T-helper 2 cell treated with Interferon-gamma antibody and Interleukin-4, amounts not matched to agents 5 μg/mL and 100 μg/mL, for 36 hours (primary cell): ENCODE measurements around the gene RRAGD.

Source experiments
- DNase-seq: peaks from one replicate; pipeline ENCODE4 v3.0.0; 2021; ENCODE audit warnings: low spot score
- H3K27ac Mint-ChIP-seq: one replicate; pipeline ENCODE4 v1.8.0; 2021; ENCODE audit warnings: mild to moderate bottlenecking, mixed read lengths
- H3K27me3 Mint-ChIP-seq: one replicate; pipeline ENCODE4 v1.8.0; 2021; ENCODE audit warnings: low read depth, mixed read lengths
- H3K36me3 Mint-ChIP-seq: one replicate; pipeline ENCODE4 v1.8.0; 2021; ENCODE audit warnings: low read depth, mixed read lengths
- H3K4me1 Mint-ChIP-seq: one replicate; pipeline ENCODE4 v1.8.0; 2021; ENCODE audit warnings: low read depth, mixed read lengths
- H3K4me3 Mint-ChIP-seq: one replicate; pipeline ENCODE4 v1.8.0; 2022; ENCODE audit warnings: mild to moderate bottlenecking, moderate library complexity, mixed read lengths
- H3K9me3 Mint-ChIP-seq: one replicate; pipeline ENCODE4 v1.8.0; 2021; ENCODE audit warnings: mixed read lengths

Gene RRAGD

DNA sequence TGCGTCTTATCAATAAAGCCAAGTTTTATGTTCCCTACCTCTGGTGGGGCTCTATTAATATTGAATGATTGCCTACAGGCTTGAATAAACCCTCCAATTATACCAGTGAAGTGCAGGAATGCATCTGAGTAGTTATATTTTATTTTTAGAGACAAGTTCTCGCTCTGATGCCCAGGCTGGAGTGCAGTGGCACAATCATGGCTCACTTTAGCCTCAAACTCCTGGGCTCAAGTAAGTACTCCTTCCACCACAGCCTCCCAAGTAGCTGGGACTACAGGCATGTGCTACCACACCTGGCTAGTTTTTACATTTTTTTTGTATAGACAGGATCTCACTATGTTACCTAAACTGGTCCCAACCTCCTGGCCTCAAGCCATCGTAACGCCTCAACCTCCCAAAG, 33.4 kb downstream of the RRAGD start:
- H3K36me3 Mint-ChIP-seq: peaks cover 2% of the 10 kb centered on the region
- DNase-seq: no peak
- no peak overlapping the region for H3K27ac Mint-ChIP-seq
- no peak overlapping the region for H3K4me3 Mint-ChIP-seq
- peaks cover 24% of the 10 kb centered on the region for H3K4me1 Mint-ChIP-seq
- no peaks in the 10 kb centered on the region for H3K9me3 Mint-ChIP-seq
- no peaks in the 10 kb centered on the region for H3K27me3 Mint-ChIP-seq

DNA sequence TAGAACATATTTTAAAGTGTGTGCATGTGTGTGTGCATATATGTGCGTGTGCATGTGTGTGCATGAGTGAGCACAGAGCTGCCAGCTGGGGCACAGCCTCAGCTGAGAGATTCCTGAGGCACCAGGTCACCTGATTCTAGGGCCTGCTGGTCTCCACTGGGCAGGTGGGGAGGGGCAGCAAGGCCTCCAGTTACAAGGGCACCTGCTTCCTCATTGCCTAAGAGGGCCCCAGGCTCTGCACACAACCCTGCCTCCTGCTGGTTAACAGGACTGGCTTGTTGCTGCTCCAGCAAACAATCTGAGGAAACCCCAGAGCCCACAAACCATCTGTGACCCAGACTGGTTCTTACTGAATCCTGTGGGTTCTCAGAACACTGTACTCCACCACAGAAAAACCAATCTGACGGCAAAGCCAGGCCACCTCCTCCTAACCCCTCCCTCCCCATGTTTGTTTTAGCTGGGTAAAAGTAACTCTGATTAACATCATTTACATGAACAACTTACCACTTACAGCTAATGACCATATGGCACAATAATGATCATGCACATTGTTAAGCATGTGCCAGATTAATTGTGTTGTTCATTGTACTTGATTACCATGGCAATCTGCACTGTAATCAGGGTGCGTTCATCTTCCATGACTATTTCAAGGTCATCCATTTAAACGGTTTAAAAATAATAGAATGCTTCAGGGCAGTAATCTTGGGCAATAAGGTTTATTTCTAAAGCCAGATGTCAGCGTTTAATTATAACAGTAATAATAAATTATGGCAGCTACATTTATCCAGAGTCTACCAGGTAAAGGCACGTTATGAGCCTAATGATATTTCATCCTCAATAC, 36.4 kb downstream of the RRAGD start:
- DNase-seq: peak; percentile 76
- Mint-ChIP-seq H3K27me3 (no peaks in the 10 kb centered on the region), H3K4me1 (peaks cover 37% of the 10 kb centered on the region), H3K36me3 (no peaks in the 10 kb centered on the region), H3K9me3 (no peaks in the 10 kb centered on the region), H3K27ac (peak overlapping the region; percentile 31), H3K4me3 (no peak overlapping the region)

DNA sequence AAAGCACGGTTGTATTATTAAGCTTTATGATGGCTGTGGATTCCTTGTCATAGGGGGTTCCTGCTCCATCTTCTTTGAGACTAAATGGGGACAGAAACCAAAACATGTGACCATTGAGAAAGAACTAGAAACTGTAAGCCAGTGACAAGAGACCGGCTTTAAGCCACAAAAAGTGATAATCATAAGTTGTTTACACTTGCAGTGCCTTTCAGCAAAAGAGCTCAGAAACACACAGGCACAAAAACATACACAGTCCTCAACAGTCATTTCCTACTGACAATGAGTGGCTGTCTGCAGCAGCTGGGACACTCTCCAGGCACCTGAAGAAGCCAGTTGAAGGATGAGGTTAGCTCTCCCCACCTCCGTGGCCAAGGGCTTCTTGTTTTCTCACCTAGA, 39.6 kb downstream of the RRAGD start:
- no peaks in the 10 kb centered on the region for H3K36me3 Mint-ChIP-seq
- no peaks in the 10 kb centered on the region for H3K9me3 Mint-ChIP-seq
- peak overlapping the region; percentile 50 for H3K4me3 Mint-ChIP-seq
- H3K27ac Mint-ChIP-seq: peak overlapping the region; percentile 80
- H3K27me3 Mint-ChIP-seq: no peaks in the 10 kb centered on the region
- DNase-seq: peak; percentile 26
- H3K4me1 Mint-ChIP-seq: peaks cover 37% of the 10 kb centered on the region

DNA sequence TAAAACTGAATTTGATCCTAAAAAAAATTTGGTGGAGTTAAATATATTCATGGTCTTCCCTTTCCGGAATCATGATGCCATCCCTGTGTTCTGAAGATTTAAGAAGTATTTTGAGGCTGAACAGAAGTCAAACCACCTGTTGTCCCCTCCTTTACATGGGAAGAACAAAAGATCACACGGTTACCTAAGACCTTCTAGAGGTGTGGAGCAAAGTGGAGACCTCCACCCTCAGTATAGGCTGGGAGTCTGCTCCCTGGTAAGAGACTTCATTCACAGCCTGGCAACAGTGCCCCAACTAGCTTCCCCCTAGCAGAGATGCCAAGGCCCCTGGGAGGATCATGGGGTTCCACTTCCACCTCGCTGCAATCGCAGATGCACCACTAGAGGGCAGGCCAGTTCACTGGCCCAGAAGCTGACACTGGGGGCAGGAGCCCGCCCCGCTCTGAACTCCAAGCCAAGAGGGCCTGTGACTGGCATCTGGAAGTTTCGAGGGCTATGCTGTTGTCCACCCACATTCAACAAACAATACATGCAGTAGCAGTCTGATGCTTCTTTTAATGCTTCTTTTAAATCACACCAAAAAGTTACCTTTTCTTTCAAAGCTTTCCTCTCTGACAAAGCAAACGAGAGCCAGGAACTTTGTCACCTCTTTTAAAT, 40.1 kb downstream of the RRAGD start:
- Mint-ChIP-seq H3K27ac (peak overlapping the region; percentile 80), H3K4me3 (peak overlapping the region; percentile 50), H3K27me3 (no peaks in the 10 kb centered on the region), H3K4me1 (peaks cover 37% of the 10 kb centered on the region), H3K36me3 (no peaks in the 10 kb centered on the region), H3K9me3 (no peaks in the 10 kb centered on the region)
- peak; percentile 72 for DNase-seq

DNA sequence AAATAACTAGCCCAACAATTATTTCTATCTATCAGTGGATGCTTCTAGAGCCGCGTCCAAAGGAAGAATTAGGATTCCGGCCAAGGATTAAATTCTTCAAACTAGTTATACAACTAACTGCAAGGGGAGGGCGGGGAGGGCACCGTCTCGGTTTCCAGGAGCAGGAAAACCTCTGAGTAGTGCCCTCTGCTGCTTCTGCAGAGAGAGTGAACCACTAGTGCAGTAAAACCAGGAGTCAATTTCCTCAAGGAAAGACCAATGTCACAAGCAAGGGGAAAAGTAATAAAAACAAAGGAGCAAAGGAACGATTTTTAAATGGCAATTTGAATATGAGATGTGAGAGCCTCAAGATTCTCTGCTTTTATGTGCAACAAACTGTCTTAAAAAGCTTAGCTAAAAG, 43.1 kb downstream of the RRAGD start:
- Mint-ChIP-seq H3K27me3 (no peaks in the 10 kb centered on the region), H3K27ac (no peak overlapping the region)
- DNase-seq: no peak

DNA sequence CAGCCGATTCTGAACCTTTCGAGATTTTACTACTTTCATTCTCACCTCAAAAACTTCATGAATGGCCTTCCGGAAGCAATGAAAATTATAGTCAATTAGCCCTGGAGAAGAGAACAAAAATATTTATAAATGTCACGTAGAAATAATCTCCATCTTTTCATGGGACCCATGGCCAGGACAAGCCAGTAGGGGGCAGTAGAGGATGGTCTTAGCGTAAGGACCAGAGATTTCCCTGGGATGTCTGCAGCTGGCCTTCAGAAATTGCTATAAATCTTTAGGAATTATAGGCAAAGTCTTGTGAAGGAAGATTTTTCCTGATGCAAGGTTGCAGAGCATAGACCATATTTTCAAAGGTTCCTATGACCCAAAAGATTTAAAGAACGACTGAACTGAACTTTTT, 44.0 kb downstream of the RRAGD start:
- Mint-ChIP-seq H3K4me3 (no peak overlapping the region), H3K36me3 (no peaks in the 10 kb centered on the region), H3K4me1 (peaks cover 25% of the 10 kb centered on the region), H3K9me3 (no peaks in the 10 kb centered on the region), H3K27me3 (no peaks in the 10 kb centered on the region), H3K27ac (no peak overlapping the region)
- DNase-seq: peak; percentile 30

More for the DNA sequence above, 43.1 kb downstream of the RRAGD start:
- no peaks in the 10 kb centered on the region for H3K36me3 Mint-ChIP-seq
- H3K4me1 Mint-ChIP-seq: peaks cover 27% of the 10 kb centered on the region
- no peak overlapping the region for H3K4me3 Mint-ChIP-seq
- H3K9me3 Mint-ChIP-seq: no peaks in the 10 kb centered on the region

DNA sequence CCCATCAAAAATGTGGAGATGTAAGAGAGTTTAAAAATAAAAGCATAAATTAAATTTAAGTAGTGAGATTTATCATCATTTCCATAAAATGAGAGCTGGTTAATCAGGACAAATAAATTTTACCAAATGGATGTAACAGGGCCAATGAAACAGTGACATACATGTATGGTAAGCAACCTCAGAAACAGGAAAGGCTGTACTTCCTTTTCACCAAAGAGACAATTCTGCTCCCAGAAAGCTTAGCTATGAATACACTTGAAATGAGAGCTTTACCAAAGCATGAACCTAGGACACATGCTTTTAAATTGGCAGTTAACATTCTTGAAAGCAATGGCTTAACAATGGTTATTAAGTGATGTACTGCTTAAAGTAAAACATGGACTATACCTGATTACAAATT, 47.5 kb downstream of the RRAGD start:
- H3K27ac Mint-ChIP-seq: no peak overlapping the region

DNA sequence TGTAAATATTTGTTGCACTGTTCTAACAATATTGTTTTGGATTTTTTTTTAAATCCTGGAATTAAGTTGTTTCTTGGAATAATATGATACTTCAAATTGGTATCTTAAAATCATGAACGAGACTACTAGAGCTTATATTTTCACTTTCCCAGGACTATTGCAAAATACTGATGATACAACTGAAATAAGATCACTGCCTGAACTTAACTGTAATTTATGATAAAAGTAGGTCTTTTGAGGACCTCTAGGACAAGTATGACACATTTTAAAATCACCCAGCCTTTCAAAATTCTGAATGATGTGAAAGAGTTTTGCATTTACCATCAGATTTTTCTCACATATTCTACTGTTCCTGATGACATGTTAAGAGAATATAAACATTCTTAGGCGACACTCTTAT, 50.9 kb downstream of the RRAGD start:
- H3K9me3 Mint-ChIP-seq: no peaks in the 10 kb centered on the region
- no peak for DNase-seq
- H3K4me3 Mint-ChIP-seq: no peak overlapping the region
- H3K27ac Mint-ChIP-seq: no peak overlapping the region
- H3K36me3 Mint-ChIP-seq: peaks cover 2% of the 10 kb centered on the region
- H3K4me1 Mint-ChIP-seq: peaks cover 43% of the 10 kb centered on the region
- no peaks in the 10 kb centered on the region for H3K27me3 Mint-ChIP-seq

More for the DNA sequence above, 47.5 kb downstream of the RRAGD start:
- no peak overlapping the region for H3K4me3 Mint-ChIP-seq
- H3K36me3 Mint-ChIP-seq: peaks cover 2% of the 10 kb centered on the region
- H3K9me3 Mint-ChIP-seq: no peaks in the 10 kb centered on the region
- H3K4me1 Mint-ChIP-seq: peaks cover 28% of the 10 kb centered on the region
- H3K27me3 Mint-ChIP-seq: no peaks in the 10 kb centered on the region
- DNase-seq: no peak

DNA sequence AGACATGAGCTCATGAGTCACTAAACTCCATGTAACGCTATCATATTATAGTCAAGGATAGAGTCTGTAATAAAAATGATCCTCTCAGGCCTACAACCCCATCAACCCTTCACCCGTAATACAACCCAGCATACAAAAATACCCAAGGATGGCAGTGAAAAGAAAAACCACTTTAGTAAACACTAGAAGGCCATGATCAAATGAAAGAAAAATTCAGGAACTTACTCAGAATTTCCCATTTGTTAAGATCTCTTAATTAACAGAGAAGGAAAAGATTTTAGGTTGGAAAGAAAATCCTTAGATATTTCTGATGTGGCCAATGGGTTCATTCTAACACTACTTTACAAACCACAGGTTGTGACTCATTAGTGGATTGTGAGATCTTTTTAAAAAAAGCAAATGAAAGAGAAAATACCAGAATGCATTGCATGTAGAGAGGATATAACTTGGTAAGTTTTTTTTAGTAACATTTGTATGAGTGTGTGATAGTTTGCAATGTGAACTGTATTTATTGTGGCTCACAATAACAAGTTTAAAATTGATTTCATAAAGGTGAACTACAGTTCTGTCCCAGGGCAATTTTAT, 51.6 kb downstream of the RRAGD start:
- H3K27me3 Mint-ChIP-seq: no peaks in the 10 kb centered on the region
- H3K4me1 Mint-ChIP-seq: peaks cover 46% of the 10 kb centered on the region
- DNase-seq: no peak
- peaks cover 2% of the 10 kb centered on the region for H3K36me3 Mint-ChIP-seq
- H3K4me3 Mint-ChIP-seq: peak overlapping the region; percentile 1
- H3K9me3 Mint-ChIP-seq: no peaks in the 10 kb centered on the region
- peak overlapping the region; percentile 35 for H3K27ac Mint-ChIP-seq

DNA sequence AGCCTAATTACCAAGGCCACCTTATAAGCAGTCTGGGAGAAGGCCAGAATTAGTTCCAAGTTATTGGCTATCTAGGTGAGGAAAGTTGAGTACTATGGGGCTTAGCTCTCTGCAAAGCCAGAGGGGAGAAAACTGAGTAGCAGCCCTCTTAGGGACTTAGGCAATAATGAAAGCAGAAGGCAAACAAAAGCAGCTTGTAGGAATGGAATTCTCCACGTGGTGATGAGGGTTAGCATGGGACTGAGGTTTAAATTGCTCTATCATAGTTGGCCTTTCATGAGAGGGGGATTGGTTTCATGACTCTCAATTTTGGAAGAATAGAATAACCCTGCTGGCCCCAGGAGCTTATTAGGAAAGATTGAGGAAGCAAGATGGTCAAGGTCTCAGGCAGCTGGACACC, 52.5 kb downstream of the RRAGD start:
- Mint-ChIP-seq H3K36me3 (peaks cover 2% of the 10 kb centered on the region), H3K4me1 (peaks cover 42% of the 10 kb centered on the region), H3K27ac (no peak overlapping the region), H3K9me3 (no peaks in the 10 kb centered on the region), H3K4me3 (no peak overlapping the region), H3K27me3 (no peaks in the 10 kb centered on the region)
- DNase-seq: no peak

DNA sequence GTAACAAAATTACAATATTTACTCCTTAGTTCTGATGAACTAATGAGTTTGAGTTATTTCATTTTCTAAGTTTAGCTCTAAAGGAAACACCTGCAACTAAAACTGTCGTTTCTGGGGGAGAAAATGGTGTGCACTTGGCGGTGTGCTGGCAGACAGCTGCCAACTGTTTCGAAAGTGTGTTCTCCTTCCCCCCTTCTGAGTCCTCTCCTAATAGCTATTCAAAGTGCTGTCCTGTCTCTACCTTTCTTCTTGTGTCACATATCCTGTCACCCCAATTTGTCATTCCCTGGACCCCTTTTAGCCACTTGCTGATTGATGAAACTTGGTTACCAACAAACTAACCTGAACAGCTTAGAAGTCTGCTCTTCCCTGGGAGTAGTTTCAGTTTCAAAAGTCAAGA, 54.7 kb downstream of the RRAGD start:
- Mint-ChIP-seq H3K27ac (peak overlapping the region; percentile 93), H3K4me3 (peak overlapping the region; percentile 86), H3K4me1 (peaks cover 50% of the 10 kb centered on the region), H3K36me3 (no peaks in the 10 kb centered on the region), H3K27me3 (no peaks in the 10 kb centered on the region), H3K9me3 (no peaks in the 10 kb centered on the region)
- no peak for DNase-seq

DNA sequence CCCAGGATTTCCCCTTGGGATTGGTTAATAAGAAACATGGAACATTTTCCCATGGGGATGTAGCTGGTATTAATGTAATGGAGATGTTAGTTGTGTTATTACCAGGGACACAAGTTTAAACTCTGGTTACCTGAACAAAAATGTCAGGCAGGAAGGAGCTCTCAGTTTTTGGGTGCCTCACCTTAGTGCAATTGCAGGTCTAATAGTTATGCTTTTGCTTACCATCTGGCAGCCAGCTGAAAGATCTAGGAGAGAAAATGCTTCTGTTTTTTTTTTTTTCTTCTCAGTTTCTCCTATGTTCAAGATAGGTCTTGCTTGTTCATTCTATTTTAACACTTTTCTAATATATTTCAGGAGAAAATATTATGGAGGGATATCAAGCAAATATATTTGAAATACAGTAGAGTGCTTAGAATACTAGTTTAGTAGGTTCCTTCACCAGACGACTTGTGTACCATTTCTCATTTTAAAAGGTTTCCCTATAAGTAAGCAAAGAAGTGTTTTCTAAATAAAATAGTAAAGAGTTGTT, 55.4 kb downstream of the RRAGD start:
- Mint-ChIP-seq H3K27me3 (no peaks in the 10 kb centered on the region), H3K4me3 (peak overlapping the region; percentile 86), H3K27ac (peak overlapping the region; percentile 49), H3K4me1 (peaks cover 53% of the 10 kb centered on the region), H3K36me3 (peaks cover 2% of the 10 kb centered on the region), H3K9me3 (no peaks in the 10 kb centered on the region)
- no peak for DNase-seq

DNA sequence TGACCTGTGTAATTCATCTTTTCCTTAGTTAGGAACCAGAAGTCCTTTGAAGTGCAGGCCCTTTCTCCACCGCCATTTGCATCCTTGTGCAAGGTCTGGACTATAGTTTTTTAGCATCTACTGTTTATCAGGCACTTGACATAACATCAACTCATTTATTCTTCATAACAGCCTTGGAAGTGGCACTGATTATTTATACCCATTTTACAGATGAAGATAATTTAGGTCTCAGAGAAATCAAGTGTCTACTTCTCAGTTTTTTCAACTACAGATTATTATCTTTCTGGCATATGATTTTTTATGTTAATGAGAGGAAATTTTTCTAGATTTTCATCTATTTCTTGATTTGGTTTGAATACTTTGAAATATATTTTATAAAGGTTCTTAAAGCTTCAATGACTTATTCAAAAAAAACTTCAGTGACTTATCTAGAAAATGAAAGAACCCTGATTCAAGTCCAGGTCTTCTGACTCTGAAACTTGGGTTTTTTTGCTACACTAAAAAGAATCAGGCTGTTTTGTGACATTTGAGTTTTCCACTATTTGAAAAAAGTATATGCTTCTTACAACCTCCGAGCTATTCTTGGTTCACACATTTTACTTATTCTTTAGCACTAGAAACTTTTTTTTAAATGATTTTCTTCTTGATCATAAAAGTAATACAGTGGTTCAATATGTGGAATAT, 56.4 kb downstream of the RRAGD start:
- peak overlapping the region; percentile 33 for H3K27ac Mint-ChIP-seq
- H3K9me3 Mint-ChIP-seq: no peaks in the 10 kb centered on the region
- no peaks in the 10 kb centered on the region for H3K27me3 Mint-ChIP-seq
- H3K36me3 Mint-ChIP-seq: peaks cover 2% of the 10 kb centered on the region
- no peak for DNase-seq
- no peak overlapping the region for H3K4me3 Mint-ChIP-seq
- peaks cover 52% of the 10 kb centered on the region for H3K4me1 Mint-ChIP-seq
